CD4-positive, alpha-beta memory T cell (primary cell): Measurements from ENCODE around the gene SLC22A14. TPM values are rescaled to one million over a fixed set of nuclear protein-coding genes. Genes with fewer than 3 reads are reported as not detected.
A peak's percentile ranks its signal among the peaks of the same experiment; 100 is the strongest.

ENCODE experiments used
- CTCF ChIA-PET: fragments of 350-600 bp; sonication (Branson Sonifier 250); formaldehyde crosslinking; loops from one replicate; lab custom pipeline; 2021; ENCODE audit warnings: inconsistent platforms; ENCODE audit not compliant: partially characterized antibody; lab: Charles Lee
- POLR2A ChIA-PET: fragments of 350-600 bp; sonication (Branson Sonifier 250); formaldehyde crosslinking; loops from one replicate; lab custom pipeline; 2021; ENCODE audit not compliant: partially characterized antibody; lab: Charles Lee
- DNase-seq, 5 donors: peaks; one replicate each; pipeline versions ENCODE4 v3.0.0 to v3.0.0-alpha.2; 2020 to 2022; ENCODE audit warnings: mixed read lengths in 1 of 5
- H3K27ac ChIP-seq: one replicate; pipeline ENCODE4 v1.7.0; 2013; ENCODE audit warnings: low read depth, low read length
- H3K27me3 ChIP-seq: 2 replicates; pipeline ENCODE4 v1.7.0; 2013; ENCODE audit warnings: mild to moderate bottlenecking, low read length, moderate library complexity; ENCODE audit not compliant: insufficient read depth
- H3K36me3 ChIP-seq: 2 replicates; pipeline ENCODE4 v1.7.0; 2013; ENCODE audit warnings: mild to moderate bottlenecking, low read length, moderate library complexity; ENCODE audit not compliant: insufficient read depth
- H3K4me1 ChIP-seq: 2 replicates; pipeline ENCODE4 v1.7.0; 2013; ENCODE audit warnings: mild to moderate bottlenecking, low read length, moderate library complexity; ENCODE audit not compliant: insufficient read depth
- H3K4me3 ChIP-seq, 2 donors: one replicate each; pipeline ENCODE4 v1.7.0; 2013; ENCODE audit warnings: low read length in 2 of 2, mild to moderate bottlenecking in 1 of 2
- H3K9me3 ChIP-seq, 2 donors: one replicate each; pipeline ENCODE4 v1.7.0; 2013; ENCODE audit warnings: low read length in 2 of 2, control low read depth in 1 of 2; ENCODE audit not compliant: control insufficient read depth in 1 of 2
- H3K27ac Mint-ChIP-seq, 7 donors: one replicate each; pipeline ENCODE4 v1.8.0; 2020 to 2021; ENCODE audit warnings: mixed read lengths in 7 of 7, mild to moderate bottlenecking in 6 of 7, inconsistent platforms in 3 of 7, moderate library complexity in 3 of 7
- H3K27me3 Mint-ChIP-seq, 2 donors: one replicate each; pipeline ENCODE4 v1.8.0; 2020 to 2021; ENCODE audit warnings: mixed read lengths in 2 of 2
- H3K36me3 Mint-ChIP-seq, 2 donors: one replicate each; pipeline ENCODE4 v1.8.0; 2020 to 2021; ENCODE audit warnings: mixed read lengths in 2 of 2, inconsistent platforms in 1 of 2, mild to moderate bottlenecking in 1 of 2
- H3K4me1 Mint-ChIP-seq, 4 donors: one replicate each; pipeline ENCODE4 v1.8.0; 2020 to 2021; ENCODE audit warnings: mixed read lengths in 4 of 4, mild to moderate bottlenecking in 1 of 4
- H3K4me3 Mint-ChIP-seq, 8 donors: one replicate each; pipeline ENCODE4 v1.8.0; 2020 to 2021; ENCODE audit warnings: mixed read lengths in 8 of 8, mild to moderate bottlenecking in 7 of 8, moderate library complexity in 6 of 8, inconsistent platforms in 3 of 8
- H3K9me3 Mint-ChIP-seq, 8 donors: one replicate each; pipeline ENCODE4 v1.8.0; 2020 to 2021; ENCODE audit warnings: mixed read lengths in 8 of 8, mild to moderate bottlenecking in 5 of 8, inconsistent platforms in 3 of 8, moderate library complexity in 1 of 8
- intact Hi-C: fragments of 100-400 bp; cut with micrococcal nuclease; formaldehyde crosslinking; loops from one replicate; pipeline ENCODE4 v1.15.1; 2023
- polyA plus RNA-seq, 2 donors: library from polyadenylated mRNA; unstranded; fragments of 300-500 nt; fragmentation: Illumina TruSeq; gene quantifications; one replicate each; pipeline ENCODE4 v1.2.3, GENCODE V29; 2021
- total RNA-seq, 2 experiments: library from RNA; stranded (reverse); gene quantifications; one replicate each; pipeline ENCODE4 v1.2.3, GENCODE V29; 2021

The SLC22A14 gene
- total and polyA plus RNA-seq, 4 experiments from 2014 or later: 0.10 TPM; not detected in 3

GRCh38 chr3:38260474-38260873, 21.6 kb upstream of the SLC22A14 start:
- intact Hi-C loops: no loop called here
- no peaks in the 10 kb centered on the region for H3K4me1 ChIP-seq
- no peaks in the 10 kb centered on the region for H3K9me3 ChIP-seq
- H3K4me3 ChIP-seq: no peak overlapping the region
- H3K27ac ChIP-seq: no peak overlapping the region
- peak overlapping the region in 1 of 7 donors; percentile 28 for H3K27ac Mint-ChIP-seq
- H3K4me3 Mint-ChIP-seq: no peak overlapping the region
- peaks cover 6 to 10% of the 10 kb centered on the region in 2 donors for H3K36me3 Mint-ChIP-seq
- CTCF ChIA-PET: interaction anchor here (1.4 kb wide), 1 partner anchor 220 kb away, joined by 5 read pairs; no protein-coding TSS in a partner anchor
- no peak for DNase-seq
- H3K36me3 ChIP-seq: no peaks in the 10 kb centered on the region
- no peaks in the 10 kb centered on the region for H3K27me3 ChIP-seq
- POLR2A ChIA-PET: no interaction called here
- H3K4me1 Mint-ChIP-seq: peaks cover 0 to 10% (median 5%) of the 10 kb centered on the region in 4 donors
- no peaks in the 10 kb centered on the region for H3K27me3 Mint-ChIP-seq
- H3K9me3 Mint-ChIP-seq: no peaks in the 10 kb centered on the region

GRCh38 chr3:38264353-38264771, 17.7 kb upstream of the SLC22A14 start:
- no peak overlapping the region for H3K4me3 Mint-ChIP-seq
- intact Hi-C loops: no loop called here
- Histone ChIP-seq H3K9me3 (no peaks in the 10 kb centered on the region), H3K27ac (no peak overlapping the region), H3K4me1 (peaks cover 5% of the 10 kb centered on the region), H3K27me3 (no peaks in the 10 kb centered on the region), H3K4me3 (no peak overlapping the region), H3K36me3 (no peaks in the 10 kb centered on the region)
- POLR2A ChIA-PET: no interaction called here
- CTCF ChIA-PET: interaction anchor here (0.9 kb wide), 1 partner anchor 82 kb away, joined by 5 read pairs; the partner anchor contains the start of gene XYLB
- H3K9me3 Mint-ChIP-seq: no peaks in the 10 kb centered on the region
- no peaks in the 10 kb centered on the region for H3K27me3 Mint-ChIP-seq
- peaks cover 0 to 14% of the 10 kb centered on the region in 2 donors for H3K36me3 Mint-ChIP-seq
- peaks cover 8 to 16% (median 15%) of the 10 kb centered on the region in 4 donors for H3K4me1 Mint-ChIP-seq
- peak overlapping the region in 2 of 7 donors; percentile 26 for H3K27ac Mint-ChIP-seq
- DNase-seq: no peak

GRCh38 chr3:38264779-38265178, 17.3 kb upstream of the SLC22A14 start:
- Histone ChIP-seq H3K36me3 (no peaks in the 10 kb centered on the region), H3K27ac (no peak overlapping the region), H3K4me3 (no peak overlapping the region), H3K4me1 (peaks cover 5% of the 10 kb centered on the region), H3K27me3 (no peaks in the 10 kb centered on the region), H3K9me3 (no peaks in the 10 kb centered on the region)
- POLR2A ChIA-PET: no interaction called here
- Mint-ChIP-seq H3K4me3 (no peak overlapping the region), H3K36me3 (peaks cover 0 to 14% of the 10 kb centered on the region in 2 donors), H3K4me1 (peaks cover 8 to 16% (median 15%) of the 10 kb centered on the region in 4 donors), H3K27me3 (no peaks in the 10 kb centered on the region), H3K9me3 (no peaks in the 10 kb centered on the region), H3K27ac (peak overlapping the region in 1 of 7 donors; percentile 9)
- no peak for DNase-seq
- intact Hi-C loops: no loop called here
- CTCF ChIA-PET: no interaction called here

GRCh38 chr3:38265604-38266307, 16.3 kb upstream of the SLC22A14 start, which contains the start of gene SLC22A13:
TSS of gene SLC22A13 (plus strand) at chr3:38265812. CDS start at chr3:38265861, 49 bp downstream.
- Histone ChIP-seq H3K4me3 (no peak within 1 kb of the TSS), H3K27ac (no peak within 1 kb of the TSS), H3K9me3 (no peaks in the 10 kb centered on the region), H3K4me1 (peaks cover 5% of the 10 kb centered on the region), H3K27me3 (no peaks in the 10 kb centered on the region), H3K36me3 (no peaks in the 10 kb centered on the region)
- Mint-ChIP-seq H3K4me3 (no peak within 1 kb of the TSS), H3K4me1 (peaks cover 8 to 16% (median 15%) of the 10 kb centered on the region in 4 donors), H3K9me3 (peaks cover 0 to 3% (median 0%) of the 10 kb centered on the region in 8 donors), H3K27ac (peak within 1 kb of the TSS in 2 of 7 donors; percentile 9 to 11), H3K36me3 (peaks cover under 1 to 9% of the 10 kb centered on the region in 2 donors), H3K27me3 (no peaks in the 10 kb centered on the region)
- ChIA-PET POLR2A (no interaction called here), CTCF (no interaction called here)
- intact Hi-C loops: no loop called here
- no peak for DNase-seq

GRCh38 chr3:38266810-38267209, 15.3 kb upstream of the SLC22A14 start:
- no peak for DNase-seq
- Mint-ChIP-seq H3K27ac (no peak overlapping the region), H3K36me3 (peaks cover 2 to 9% of the 10 kb centered on the region in 2 donors), H3K27me3 (no peaks in the 10 kb centered on the region), H3K9me3 (peaks cover 0 to 3% (median 0%) of the 10 kb centered on the region in 8 donors), H3K4me3 (no peak overlapping the region), H3K4me1 (peaks cover 8 to 16% (median 15%) of the 10 kb centered on the region in 4 donors)
- no peaks in the 10 kb centered on the region for H3K27me3 ChIP-seq
- peaks cover 5% of the 10 kb centered on the region for H3K4me1 ChIP-seq
- intact Hi-C loops: no loop called here
- no peaks in the 10 kb centered on the region for H3K9me3 ChIP-seq
- H3K4me3 ChIP-seq: no peak overlapping the region
- H3K36me3 ChIP-seq: no peaks in the 10 kb centered on the region
- H3K27ac ChIP-seq: no peak overlapping the region
- ChIA-PET CTCF (no interaction called here), POLR2A (no interaction called here)

- Mint-ChIP-seq H3K27me3 (no peaks in the 10 kb centered on the region), H3K4me3 (no peak overlapping the region), H3K4me1 (peaks cover 8 to 16% (median 15%) of the 10 kb centered on the region in 4 donors), H3K9me3 (peaks cover 0 to 3% (median 0%) of the 10 kb centered on the region in 8 donors), H3K27ac (peak overlapping the region in 4 of 7 donors; percentile 28 to 76 (median 48)), H3K36me3 (peaks cover 2 to 8% of the 10 kb centered on the region in 2 donors)
- Histone ChIP-seq H3K4me3 (no peak overlapping the region), H3K36me3 (no peaks in the 10 kb centered on the region), H3K9me3 (no peaks in the 10 kb centered on the region), H3K27me3 (no peaks in the 10 kb centered on the region), H3K4me1 (peaks cover 5% of the 10 kb centered on the region), H3K27ac (no peak overlapping the region)
- DNase-seq: no peak
- CTCF ChIA-PET: no interaction called here
- intact Hi-C loops: no loop called here
- POLR2A ChIA-PET: no interaction called here
Measured at GRCh38 chr3:38267662-38268061, 14.4 kb upstream of the SLC22A14 start.

GRCh38 chr3:38268087-38268486, 14.0 kb upstream of the SLC22A14 start:
- H3K4me1 Mint-ChIP-seq: peaks cover 8 to 16% (median 15%) of the 10 kb centered on the region in 4 donors
- DNase-seq: no peak
- ChIA-PET CTCF (no interaction called here), POLR2A (interaction anchor here (1.1 kb wide), 1 partner anchor 61 kb away, joined by 3 read pairs; no protein-coding TSS in a partner anchor)
- H3K27me3 Mint-ChIP-seq: no peaks in the 10 kb centered on the region
- peak overlapping the region in 3 of 7 donors; percentile 3 to 62 (median 38) for H3K27ac Mint-ChIP-seq
- intact Hi-C loops: no loop called here
- H3K27me3 ChIP-seq: no peaks in the 10 kb centered on the region
- no peak overlapping the region for H3K27ac ChIP-seq
- no peak overlapping the region for H3K4me3 Mint-ChIP-seq
- H3K4me1 ChIP-seq: peaks cover 5% of the 10 kb centered on the region
- no peaks in the 10 kb centered on the region for H3K36me3 ChIP-seq
- H3K9me3 ChIP-seq: no peaks in the 10 kb centered on the region
- H3K36me3 Mint-ChIP-seq: peaks cover 2 to 8% of the 10 kb centered on the region in 2 donors
- no peak overlapping the region for H3K4me3 ChIP-seq
- peaks cover 0 to 3% (median 0%) of the 10 kb centered on the region in 8 donors for H3K9me3 Mint-ChIP-seq
